HG03159 (cell line): Measurements from ENCODE around the gene MED13L.

Experiments used
- ATAC-seq: cut with Tn5 transposase; IDR thresholded peaks from one replicate; pipeline ENCODE4 v1.9.1; 2021; ENCODE audit warnings: mild to moderate bottlenecking, moderate library complexity; ENCODE audit not compliant: unreplicated experiment

Gene MED13L

DNA sequence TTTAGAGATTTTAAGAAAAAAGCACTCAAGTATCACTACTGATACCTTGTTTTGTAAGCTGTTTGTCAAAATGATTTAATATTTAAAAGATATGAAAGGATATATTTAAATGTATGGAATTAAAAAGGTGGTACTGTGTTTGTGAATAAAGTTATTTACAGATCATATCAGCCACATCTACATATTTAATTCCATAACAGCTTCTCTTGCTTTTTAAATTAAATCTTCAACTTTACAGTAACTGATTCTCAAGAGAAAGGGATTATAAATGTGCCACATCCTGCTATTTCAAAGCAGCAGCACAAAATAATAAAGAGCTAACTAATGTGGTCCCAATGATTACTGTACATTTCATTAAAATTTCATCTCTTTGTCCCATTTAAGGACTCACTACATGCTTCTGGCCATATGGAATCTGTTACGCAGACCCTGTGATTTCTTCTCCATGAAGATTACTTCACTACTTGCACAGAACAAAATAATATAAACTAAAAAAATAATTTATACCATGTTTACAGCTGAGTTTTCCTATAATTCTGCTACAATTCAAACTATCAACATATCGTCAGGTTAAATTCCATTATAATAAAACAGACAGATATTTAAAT lies 117.8 kb downstream of the MED13L start:
- no peak for ATAC-seq

DNA sequence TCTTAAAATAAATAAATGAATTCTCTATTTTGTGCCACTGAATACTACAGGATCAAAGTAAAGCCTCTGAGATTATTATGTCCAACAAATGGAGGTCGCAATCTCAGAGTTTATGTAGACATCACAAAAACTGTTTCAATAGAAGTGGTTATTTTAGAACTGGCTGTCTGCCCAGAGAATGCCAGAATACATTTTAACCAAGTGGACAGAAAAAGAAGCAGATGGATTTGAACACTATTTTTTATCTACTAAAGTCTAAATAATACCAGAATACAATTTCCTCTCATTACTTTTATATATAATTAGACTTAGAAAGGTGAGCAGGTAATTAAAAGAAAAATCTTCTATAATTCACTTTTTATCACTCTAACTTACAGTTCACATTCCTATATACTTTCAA lies 118.3 kb downstream of the MED13L start:
- ATAC-seq, result no peak

DNA sequence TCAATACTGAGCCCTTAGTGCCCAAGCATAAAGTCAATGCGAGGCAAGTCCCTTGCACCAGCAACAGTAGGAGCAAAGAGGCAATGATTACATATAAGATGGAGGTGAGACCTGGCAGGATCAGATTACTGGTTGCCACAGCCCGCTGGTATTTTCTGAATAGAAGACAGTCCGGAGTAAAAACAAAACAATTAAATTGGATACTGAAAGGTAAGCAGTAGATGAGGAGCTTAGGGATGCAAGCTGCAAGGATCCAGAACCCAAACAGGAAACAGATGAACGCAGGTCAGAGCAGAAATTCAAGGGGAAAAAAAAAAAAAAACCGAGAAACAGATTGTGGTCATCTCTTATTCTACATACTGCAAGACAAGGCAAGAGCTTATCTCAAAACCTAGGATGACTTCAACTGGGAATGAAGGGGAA lies 119.6 kb downstream of the MED13L start:
- ATAC-seq, result no peak

DNA sequence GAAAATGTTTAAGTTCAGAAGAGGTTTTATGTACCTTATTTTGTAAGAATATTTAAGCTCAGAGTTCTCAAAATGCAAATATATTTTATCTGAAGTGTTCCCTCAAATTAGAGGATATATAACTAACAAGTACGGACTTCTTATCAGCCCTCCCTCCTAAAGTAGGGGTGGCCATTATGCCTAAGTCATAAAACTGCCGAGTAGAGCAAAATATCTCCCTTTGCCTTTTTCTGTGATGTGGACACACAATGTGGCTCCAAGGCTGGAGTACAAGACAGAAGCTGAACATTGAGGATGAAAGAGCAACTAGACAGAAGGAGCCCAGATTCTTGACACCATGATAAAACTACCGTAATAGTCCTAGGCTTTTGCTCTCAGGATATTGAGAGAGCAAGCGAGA lies 120.9 kb downstream of the MED13L start:
- no peak for ATAC-seq

DNA sequence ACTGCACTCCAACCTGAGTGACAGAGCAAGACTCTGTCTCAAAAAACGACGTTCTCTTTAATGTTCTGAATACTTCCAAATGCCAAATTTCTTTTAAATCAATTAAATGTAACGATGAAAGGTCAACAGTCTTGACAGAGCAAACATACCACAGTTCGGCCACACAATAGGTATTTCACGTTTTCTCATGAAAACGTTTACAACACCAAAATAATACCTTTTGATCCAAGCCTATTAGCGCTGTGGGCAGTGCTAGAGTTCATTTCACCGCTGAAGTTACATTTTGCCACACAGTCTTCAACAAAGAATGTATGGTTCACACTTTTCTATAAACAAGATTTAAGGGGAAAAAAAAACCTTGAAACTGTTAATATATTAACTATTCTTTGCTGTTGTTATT lies 122.1 kb downstream of the MED13L start:
- no peak for ATAC-seq

DNA sequence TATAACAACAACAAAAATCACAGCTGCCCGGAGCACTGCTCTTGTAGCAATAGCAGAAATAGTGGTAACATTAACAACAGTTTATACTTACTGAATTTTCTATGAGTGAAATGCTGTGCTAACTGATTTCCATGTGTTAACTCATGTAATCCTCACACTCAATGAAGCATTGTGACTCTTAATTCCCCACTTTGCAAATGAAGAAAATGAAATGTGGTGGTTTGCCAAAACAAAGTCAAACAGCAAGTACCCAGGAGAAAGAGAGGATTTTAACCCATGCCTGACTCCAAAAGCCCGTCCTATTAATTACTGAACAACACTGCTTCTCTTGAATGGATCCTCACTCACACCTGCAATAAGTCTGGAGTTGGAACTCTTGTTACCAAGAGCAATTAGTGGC lies 123.5 kb downstream of the MED13L start:
- ATAC-seq, result no peak

DNA sequence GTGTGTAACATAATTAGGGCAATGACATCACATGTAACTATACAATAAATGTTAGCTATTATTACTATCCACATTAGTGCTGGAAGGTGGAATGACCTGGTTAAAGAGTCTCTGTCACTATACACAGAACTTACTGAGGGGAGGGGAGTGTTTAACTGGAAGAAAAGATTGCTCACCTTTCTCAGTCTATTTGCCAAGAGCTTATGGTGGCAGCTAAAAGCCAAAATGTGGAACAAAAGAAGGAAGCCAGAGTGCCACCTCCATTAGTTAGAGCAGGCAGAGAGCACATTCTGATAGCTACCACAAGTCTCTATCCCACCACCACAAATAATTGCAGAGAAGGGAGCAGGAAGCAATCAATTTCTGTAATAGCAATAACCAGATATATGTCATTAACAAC lies 124.4 kb downstream of the MED13L start:
- no peak for ATAC-seq

DNA sequence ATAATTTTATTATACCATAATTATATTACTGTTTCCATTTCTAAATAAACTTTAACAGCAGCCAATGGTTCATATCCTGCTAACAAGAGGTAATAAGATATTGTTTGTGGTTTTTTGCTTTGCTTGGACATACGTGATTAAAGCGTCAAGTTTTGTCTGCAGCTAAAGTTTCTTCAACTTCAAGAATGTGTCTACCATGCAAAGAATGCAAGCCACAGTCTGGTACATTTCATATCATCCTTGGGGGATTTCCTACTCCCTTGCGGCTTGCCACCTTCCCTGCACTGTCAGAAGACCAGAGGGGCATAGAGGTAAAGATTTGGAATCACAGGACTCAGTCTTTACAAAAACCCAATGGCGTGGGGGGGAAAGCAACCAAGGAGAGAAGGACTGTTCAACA lies 125.2 kb downstream of the MED13L start:
- no peak for ATAC-seq

DNA sequence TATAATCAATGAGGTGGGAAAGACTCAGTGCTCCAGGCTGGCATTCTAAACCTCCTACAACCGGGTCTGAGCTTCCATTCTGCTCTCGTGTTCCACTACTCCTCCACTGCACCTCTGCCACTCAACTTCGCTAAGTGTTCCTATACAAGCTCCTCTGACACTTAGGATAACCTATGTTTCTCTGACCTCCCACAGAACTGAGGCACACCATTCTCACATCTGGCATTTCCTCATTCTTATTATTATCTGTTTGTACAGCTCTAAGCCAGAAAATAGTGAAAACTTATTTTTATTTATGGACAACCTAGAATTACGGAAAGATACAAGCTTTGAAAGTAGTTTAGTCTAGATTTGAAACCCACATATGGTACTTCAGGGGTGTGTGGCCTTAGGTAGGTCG lies 127.0 kb downstream of the MED13L start:
- ATAC-seq, result no peak

DNA sequence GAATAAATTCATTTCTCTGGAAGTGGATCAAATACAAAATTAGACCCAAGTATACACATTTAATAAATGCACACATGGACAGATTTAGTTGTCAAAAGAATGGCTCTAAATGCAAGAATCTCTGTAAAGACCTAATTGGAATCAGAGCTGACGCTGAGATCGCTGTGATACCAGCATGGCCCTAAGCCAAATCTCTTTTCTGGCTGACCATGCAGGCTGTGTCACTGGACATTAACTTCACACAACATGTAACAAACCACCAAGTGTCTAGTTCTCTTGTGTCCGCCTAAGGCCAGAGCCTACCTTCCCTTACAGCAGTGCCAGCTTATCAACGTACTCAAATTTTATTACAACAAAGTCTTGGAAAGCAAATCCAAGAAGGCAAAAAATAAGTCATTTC lies 127.5 kb downstream of the MED13L start:
- ATAC-seq, result no peak

DNA sequence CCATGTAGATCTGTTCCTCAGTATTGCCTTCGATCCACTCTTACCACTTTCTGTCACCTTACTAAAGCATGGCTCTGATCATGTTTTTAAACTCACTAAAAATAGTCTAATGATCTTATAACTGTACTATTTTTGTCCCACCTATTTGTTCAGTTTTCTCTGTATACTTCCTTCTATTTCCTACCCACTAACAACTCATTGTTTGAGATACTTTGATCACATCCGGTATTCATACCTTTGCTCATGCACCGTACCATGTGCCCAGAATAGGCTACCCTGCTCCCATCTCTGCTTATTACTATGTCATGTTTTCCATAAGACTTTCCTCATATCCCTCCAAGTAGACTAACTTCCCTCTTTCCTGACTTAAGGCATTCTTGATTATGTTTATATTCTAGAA lies 128.6 kb downstream of the MED13L start:
- no peak for ATAC-seq

DNA sequence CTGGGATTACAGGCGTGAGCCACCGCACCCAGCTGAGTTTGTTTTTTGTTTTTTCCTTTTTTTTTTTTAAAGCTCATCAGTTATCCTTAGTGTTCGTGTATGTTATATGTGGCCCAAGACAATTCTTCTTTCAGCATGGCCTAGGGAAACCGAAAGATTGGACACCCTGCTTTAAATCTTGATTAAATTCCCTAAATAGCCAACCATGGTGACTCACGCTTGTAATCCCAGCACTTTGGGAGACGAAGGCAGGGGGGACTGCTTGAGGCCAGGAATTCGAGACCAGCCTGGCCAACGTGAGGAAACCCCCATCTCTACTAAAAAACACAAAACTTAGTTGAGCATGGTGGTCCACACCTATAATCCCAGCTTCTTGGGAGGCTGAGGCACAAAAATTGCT lies 131.1 kb downstream of the MED13L start:
- ATAC-seq, result no peak

DNA sequence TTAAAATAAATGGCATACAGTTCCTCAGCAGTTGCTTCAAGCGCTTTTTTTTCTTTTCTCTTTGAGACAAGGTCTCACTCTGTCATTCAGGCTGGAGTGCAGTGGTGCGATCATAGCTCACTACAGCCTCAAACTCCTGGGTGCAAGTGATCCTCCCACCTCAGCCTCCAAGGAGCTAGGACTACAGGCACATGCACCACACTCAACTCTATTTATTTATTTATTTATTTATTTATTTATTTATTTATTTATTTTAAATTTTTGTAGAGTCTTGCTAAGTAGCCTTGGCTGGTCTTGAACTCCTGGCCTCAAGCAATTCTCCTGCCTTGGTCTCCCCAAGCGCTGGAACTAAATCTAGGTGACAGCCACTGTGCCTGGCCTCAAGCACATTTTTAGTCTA lies 132.0 kb downstream of the MED13L start:
- ATAC-seq, result no peak

DNA sequence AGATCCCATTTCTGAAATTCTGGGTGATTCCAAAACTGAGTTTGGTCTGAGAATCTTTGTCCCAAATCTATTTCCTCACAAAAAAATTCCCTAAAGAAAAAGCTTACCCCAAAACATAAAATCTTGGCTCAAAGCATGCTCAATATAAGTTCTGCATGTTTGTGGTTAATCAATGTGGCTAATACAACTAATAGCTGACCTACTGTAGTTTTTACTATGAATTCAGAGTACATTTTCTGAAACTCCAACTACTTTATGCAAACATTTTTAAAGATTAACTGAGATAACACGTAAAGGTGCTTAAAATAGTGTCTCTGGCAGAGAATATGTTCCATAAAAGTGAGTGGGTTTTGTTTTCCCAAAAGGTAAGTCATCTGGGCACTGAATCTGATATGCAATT lies 133.1 kb downstream of the MED13L start:
- no peak for ATAC-seq

DNA sequence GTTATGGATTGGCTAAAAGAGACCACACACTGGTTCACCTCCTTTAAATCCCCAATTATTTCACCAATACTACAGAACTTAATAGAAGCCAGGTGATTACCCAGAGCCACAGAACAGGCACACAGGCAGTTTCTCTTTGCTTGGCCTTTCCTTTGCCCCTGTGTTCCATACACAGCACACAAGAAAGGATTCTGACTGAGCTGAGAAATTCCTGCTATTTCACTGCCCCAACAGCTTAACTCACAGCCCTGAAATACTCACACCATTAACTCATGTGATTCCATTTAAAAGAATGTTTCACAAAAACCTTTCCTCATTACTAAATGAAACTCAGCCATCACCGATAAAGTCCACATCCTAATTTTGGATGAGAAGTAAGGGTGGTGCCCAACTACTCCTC lies 133.6 kb downstream of the MED13L start:
- ATAC-seq, result peak; percentile 24

DNA sequence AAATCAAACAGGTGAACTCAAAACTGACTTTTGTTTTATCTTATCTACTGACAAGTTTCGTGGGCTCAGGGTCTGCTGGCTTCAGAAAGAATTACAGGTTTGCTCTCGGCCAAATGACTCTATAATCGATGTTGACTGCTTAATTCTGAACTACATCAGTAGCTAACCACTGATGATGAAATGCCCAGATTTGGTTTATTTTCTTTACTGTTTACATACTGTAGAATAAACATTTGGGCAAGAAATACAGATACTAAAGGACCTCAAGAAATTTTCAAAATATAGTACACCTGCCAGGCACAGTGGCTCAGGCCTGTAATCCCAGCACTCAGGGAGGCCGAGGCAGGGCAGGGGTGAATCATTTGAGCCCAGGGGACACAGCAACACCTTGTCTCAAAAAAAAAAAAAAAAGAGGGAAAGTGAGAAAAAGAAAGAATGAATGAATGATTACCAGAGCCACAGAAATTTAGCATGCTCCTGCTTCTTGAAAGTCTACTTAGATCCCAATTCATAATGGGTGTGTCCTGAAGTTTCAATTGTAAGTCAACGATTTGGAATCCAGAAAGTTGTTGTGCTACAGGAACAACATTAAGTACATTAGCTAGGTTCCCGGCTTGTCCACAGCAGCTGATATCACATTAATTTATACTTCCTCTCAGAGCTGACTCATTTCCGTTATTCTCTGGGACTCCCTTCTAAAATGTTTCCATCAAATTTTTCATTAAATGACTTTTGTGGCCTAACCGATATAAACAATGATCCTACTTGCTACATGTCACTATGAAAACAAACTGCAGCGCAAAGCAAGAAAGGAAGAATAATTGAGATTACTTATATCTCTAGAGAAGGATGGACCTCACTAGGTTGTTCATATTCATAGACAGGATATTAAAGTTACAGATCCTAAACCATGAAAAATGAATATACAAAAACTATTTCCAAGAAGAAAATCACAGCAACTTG lies 134.3 kb downstream of the MED13L start:
- peak; percentile 52 for ATAC-seq

DNA sequence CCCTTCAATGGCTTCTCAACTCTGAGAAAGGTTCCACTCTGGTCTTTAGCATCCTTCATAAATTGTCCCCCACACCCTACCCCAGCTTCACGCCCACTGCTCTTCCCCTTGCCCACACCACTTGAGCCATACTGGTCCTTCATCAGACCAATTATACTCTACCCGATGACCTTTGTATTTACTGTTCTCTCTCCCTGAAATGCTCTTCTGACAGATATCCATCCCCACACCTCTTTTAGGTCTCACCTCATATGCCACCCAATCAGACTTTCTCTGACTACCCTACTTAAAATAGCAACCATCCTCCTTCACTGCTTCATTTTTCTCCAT lies 135.7 kb downstream of the MED13L start:
- ATAC-seq, result no peak

DNA sequence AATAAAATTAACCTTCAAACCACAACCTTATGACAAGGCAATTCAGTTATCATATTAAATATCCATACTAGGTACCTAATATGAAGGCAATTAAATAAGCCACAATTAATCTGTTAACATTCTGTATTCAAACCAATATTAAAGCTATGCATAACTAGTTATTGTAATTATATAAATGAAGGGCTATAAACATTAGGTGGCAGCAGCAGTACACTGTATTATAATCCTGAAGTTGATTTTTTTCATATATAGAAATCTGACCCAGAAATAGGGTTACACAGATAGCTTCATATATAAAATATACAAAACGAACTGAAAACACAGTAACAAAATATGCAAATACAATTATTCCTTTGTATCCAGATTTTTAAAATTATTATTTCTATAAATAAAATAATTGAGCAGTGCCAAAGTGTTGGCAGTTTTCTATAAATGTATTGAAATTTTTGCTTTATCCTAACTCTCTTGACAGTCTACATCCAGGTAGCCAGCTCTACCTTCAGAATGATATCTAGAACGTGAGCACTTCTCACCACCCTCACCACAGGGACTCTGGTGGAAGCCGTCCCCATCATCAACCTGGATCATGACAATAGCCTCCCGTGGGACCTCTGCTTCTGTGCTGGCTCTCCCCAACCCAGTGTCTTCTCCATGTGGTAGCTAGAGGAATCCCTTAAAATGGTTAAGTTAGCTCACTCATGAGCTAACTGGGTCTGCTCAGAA lies 136.2 kb downstream of the MED13L start:
- ATAC-seq, result no peak

DNA sequence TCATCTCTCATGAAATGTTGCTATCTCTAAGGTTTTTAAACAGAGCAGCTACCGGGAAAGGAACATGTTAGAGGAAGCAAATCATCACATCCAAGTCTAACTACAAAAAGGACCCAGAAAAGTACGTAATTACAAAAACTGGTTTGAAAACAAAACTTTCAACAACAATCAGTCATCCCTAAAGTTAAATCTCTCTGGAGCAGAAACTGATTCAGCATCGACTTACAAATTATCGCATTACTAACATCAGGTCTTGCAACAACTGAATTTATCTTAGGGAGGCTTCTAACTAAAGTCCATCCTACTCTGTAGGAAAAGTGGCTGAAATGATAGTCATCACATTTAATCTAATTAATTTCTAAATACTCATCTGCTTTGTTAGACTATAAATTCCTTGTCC lies 137.0 kb downstream of the MED13L start:
- no peak for ATAC-seq

DNA sequence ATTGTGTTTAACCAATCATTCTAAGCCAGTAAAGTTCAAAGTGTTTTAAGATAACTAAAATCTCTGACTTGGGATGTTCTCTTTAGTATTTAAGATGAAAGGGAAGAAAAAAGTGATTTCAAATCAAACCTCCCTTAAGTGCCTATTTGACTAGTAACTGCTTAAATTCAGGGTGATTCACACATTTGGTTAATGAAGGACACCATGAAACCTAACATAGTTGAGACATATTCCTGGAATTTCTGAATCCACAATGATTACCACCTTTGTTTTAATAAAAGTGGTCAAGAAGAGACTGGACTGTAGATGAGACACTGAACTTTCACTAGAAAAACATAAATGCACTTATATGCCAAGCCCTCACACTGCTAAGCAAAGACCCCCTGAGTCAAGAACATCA lies 138.7 kb downstream of the MED13L start:
- no peak for ATAC-seq

DNA sequence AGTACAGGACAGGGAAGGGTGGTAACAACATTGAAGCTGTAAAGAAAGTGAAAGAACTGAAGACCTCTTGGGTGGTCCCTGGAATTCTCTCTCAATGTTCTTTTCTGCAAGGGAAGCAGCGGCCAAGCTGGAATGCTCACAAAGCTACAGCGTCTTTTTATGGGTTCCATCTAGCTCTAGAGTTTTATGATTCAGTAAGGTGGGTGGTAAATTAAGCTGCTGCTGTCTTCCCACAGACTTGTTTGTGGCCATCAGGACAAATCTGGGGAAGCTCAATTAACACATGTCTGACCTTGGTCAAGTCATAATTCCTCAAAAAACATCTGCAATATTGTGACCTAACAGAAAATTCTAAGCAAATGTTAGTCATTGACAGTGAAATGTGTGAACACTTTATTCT lies 139.1 kb downstream of the MED13L start:
- ATAC-seq, result no peak

DNA sequence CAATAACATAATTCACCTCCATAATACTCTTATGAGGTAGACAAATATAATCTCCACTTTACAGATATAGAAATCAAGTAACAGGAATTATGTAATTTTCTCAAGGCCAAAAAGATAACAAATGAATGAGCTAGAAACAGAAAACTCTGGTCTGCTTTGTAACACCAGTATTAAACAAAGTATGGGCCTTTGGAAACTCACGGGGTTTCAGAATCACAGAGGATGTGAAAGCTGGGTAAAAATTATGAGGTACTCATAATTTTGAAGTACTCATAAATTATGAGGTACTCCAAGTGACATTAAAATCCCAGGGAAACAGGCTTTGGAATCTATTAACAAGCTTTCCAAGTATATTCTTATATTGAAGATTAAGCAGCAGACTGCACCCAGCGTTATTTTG lies 140.2 kb downstream of the MED13L start:
- ATAC-seq, result no peak
